Fibroblast of lung (primary cell): ENCODE data around the gene TEX52. TPM values are rescaled to one million over a fixed set of nuclear protein-coding genes. Genes with fewer than 3 reads are reported as not detected.

Experiments used
- DNase-seq, 2 donors: peaks; one replicate each; pipeline versions ENCODE4 v3.0.0 to v3.0.0-alpha.2; 2010; ENCODE audit warnings: low read depth in 2 of 2
- H2AFZ ChIP-seq: 2 replicates; pipeline ENCODE4 v1.5.1; 2012; ENCODE audit warnings: low read length, control low read depth, inconsistent platforms
- H3K27ac ChIP-seq: 2 replicates; pipeline ENCODE4 v1.5.1; 2011; ENCODE audit warnings: low read length, control low read depth; ENCODE audit not compliant: insufficient read depth
- H3K27me3 ChIP-seq: 2 replicates; pipeline ENCODE4 v1.5.1; 2011; ENCODE audit warnings: mild to moderate bottlenecking, low read length; ENCODE audit not compliant: control insufficient read depth, insufficient read depth
- H3K36me3 ChIP-seq: 2 replicates; pipeline ENCODE4 v1.5.1; 2011; ENCODE audit warnings: low read length; ENCODE audit not compliant: control insufficient read depth, insufficient read depth
- H3K4me1 ChIP-seq: 2 replicates; pipeline ENCODE4 v1.5.1; 2011; ENCODE audit warnings: low read length; ENCODE audit not compliant: control insufficient read depth, insufficient read depth; ENCODE audit errors: extremely low read depth
- H3K4me2 ChIP-seq: 2 replicates; pipeline ENCODE4 v1.5.1; 2011; ENCODE audit warnings: low read length, control low read depth; ENCODE audit not compliant: insufficient read depth; ENCODE audit errors: extremely low read depth
- H3K4me3 ChIP-seq, 4 experiments: fragments of 200-600 bp in 1 of 4; sonication (generic) in 1 of 4; replicated peaks in 1 of 4; 2 replicates each; pipeline ENCODE4 v1.5.1; 2011 to 2016; ENCODE audit warnings: low read length in 4 of 4, low read depth in 3 of 4, mild to moderate bottlenecking in 3 of 4, control low read depth in 2 of 4, inconsistent platforms in 1 of 4, mixed read lengths in 1 of 4; ENCODE audit not compliant: insufficient read depth in 1 of 4; ENCODE audit errors: control extremely low read depth in 1 of 4
- H3K79me2 ChIP-seq: 2 replicates; pipeline ENCODE4 v1.5.1; 2012; ENCODE audit warnings: mild to moderate bottlenecking, low read length, inconsistent platforms; ENCODE audit not compliant: control insufficient read depth, insufficient read depth
- H3K9ac ChIP-seq: 2 replicates; pipeline ENCODE4 v1.5.1; 2011; ENCODE audit warnings: mild to moderate bottlenecking, low read length, control low read depth; ENCODE audit not compliant: insufficient read depth
- H3K9me3 ChIP-seq: 2 replicates; pipeline ENCODE4 v1.5.1; 2012; ENCODE audit warnings: low read depth, low read length; ENCODE audit not compliant: control insufficient read depth, insufficient read depth
- H4K20me1 ChIP-seq: 2 replicates; pipeline ENCODE4 v1.5.1; 2011; ENCODE audit warnings: low read length; ENCODE audit not compliant: control insufficient read depth, insufficient read depth; ENCODE audit errors: extremely low read depth
- CTCF ChIP-seq, 2 donors: IDR thresholded peaks in 1 of 2; conservative IDR thresholded peaks in 1 of 2; 1 replicate in 1 of 2; 2 replicates in 1 of 2; pipeline ENCODE4 v1.5.1; 2011 to 2012; ENCODE audit warnings: low read length in 2 of 2, control low read depth in 1 of 2, inconsistent platforms in 1 of 2, low read depth in 1 of 2, mild to moderate bottlenecking in 1 of 2
- EZH2 ChIP-seq: IDR thresholded peaks from 2 replicates; pipeline ENCODE4 v1.5.1; 2012; ENCODE audit warnings: low read length, control low read depth, mild to moderate bottlenecking; ENCODE audit errors: missing control alignments
- polyA plus RNA-seq, 2 donors: library from polyadenylated mRNA; depleted of rRNA in 1 of 2; stranded (reverse) in 1 of 2; unstranded in 1 of 2; fragments of >200 nt; gene quantifications; 2 replicates each; pipeline ENCODE4 v1.2.1, GENCODE V29; 2011 to 2012; ENCODE audit warnings: missing spikeins in 1 of 2
- total RNA-seq: library from RNA; depleted of rRNA; stranded (reverse); fragments of >200 nt; gene quantifications from 2 replicates; pipeline ENCODE4 v1.2.1, GENCODE V29; 2014

TEX52 gene
- total and polyA plus RNA-seq, 2 donors (not counting 1 experiment from before 2014, with no cell fraction given) = not detected

- Histone ChIP-seq H3K9ac (no peak overlapping the region), H3K4me1 (peaks cover 5% of the 10 kb centered on the region), H3K27me3 (no peaks in the 10 kb centered on the region), H2AFZ (no peak overlapping the region), H3K36me3 (peaks cover 1% of the 10 kb centered on the region), H3K79me2 (peaks cover 61% of the 10 kb centered on the region), H3K9me3 (no peaks in the 10 kb centered on the region), H3K4me2 (no peak overlapping the region), H4K20me1 (no peaks in the 10 kb centered on the region), H3K4me3 (no peak overlapping the region), H3K27ac (peak overlapping the region; percentile 7)
- TF ChIP-seq EZH2 (no peak), CTCF (conservative IDR thresholded peaks at IDR 0.05 in 1 of 2, IDR thresholded peaks at IDR 0.05 in 1 of 2; ENCODE audit: low read depth in 1 of 2, low read length in 2 of 2) (no peak)
- DNase-seq = peak; percentile 13 to 14
These were observed 38.2 kb upstream of the TEX52 start for GRCh38 chr12:2895051-2895451.

- H4K20me1 ChIP-seq = no peaks in the 10 kb centered on the region
- TF ChIP-seq EZH2 (no peak), CTCF (conservative IDR thresholded peaks at IDR 0.05 in 1 of 2, IDR thresholded peaks at IDR 0.05 in 1 of 2; ENCODE audit: low read depth in 1 of 2, low read length in 2 of 2) (no peak)
- peaks cover 50% of the 10 kb centered on the region for H3K79me2 ChIP-seq
- peak overlapping the region; percentile 36 for H3K9ac ChIP-seq
- peak overlapping the region; percentile 3 for H3K4me2 ChIP-seq
- peak overlapping the region in 1 of 4 experiments; percentile 92 for H3K4me3 ChIP-seq
- peaks cover 5% of the 10 kb centered on the region for H3K4me1 ChIP-seq
- H3K9me3 ChIP-seq = no peaks in the 10 kb centered on the region
- H3K27ac ChIP-seq = peak overlapping the region; percentile 74
- H3K36me3 ChIP-seq = peaks cover 1% of the 10 kb centered on the region
- peak; percentile 91 to 92 for DNase-seq
- H3K27me3 ChIP-seq = no peaks in the 10 kb centered on the region
- H2AFZ ChIP-seq = no peak overlapping the region
These were observed 36.2 kb upstream of the TEX52 start for GRCh38 chr12:2893007-2893406.

- Histone ChIP-seq H3K4me3 (peak overlapping the region; percentile 80 to 92 (median 90)), H3K27ac (peak overlapping the region; percentile 92), H2AFZ (no peak overlapping the region), H3K9me3 (no peaks in the 10 kb centered on the region), H3K9ac (no peak overlapping the region), H3K27me3 (no peaks in the 10 kb centered on the region), H4K20me1 (no peaks in the 10 kb centered on the region), H3K4me2 (peak overlapping the region; percentile 83), H3K79me2 (peaks cover 46% of the 10 kb centered on the region), H3K4me1 (peaks cover 5% of the 10 kb centered on the region), H3K36me3 (peaks cover under 1% of the 10 kb centered on the region)
- DNase-seq = peak in 1 of 2 donors; percentile 28
- TF ChIP-seq CTCF (conservative IDR thresholded peaks at IDR 0.05 in 1 of 2, IDR thresholded peaks at IDR 0.05 in 1 of 2; ENCODE audit: low read depth in 1 of 2, low read length in 2 of 2) (no peak), EZH2 (no peak)
These were observed 35.4 kb upstream of the TEX52 start for GRCh38 chr12:2892246-2892645.
